Tibial artery (tissue), 4 donors: ENCODE measurements around the gene PRRG4.

Experiments used
- DNase-seq, 2 donors: peaks; one replicate each; pipeline ENCODE4 v3.0.0-alpha.2; 2019
- H3K27ac ChIP-seq, 2 donors: fragments of 200-600 bp; sonication (generic) in 1 of 2; 1 replicate in 1 of 2; 2 replicates in 1 of 2; pipeline ENCODE4 v1.5.1; 2018 to 2019; ENCODE audit warnings: mild to moderate bottlenecking in 1 of 2
- H3K27me3 ChIP-seq, 2 donors: fragments of 200-600 bp; sonication (generic) in 1 of 2; one replicate each; pipeline versions ENCODE4 v1.5.1 to v1.6.0; 2016 to 2019
- H3K36me3 ChIP-seq, 3 donors: fragments of 200-600 bp; sonication (generic) in 2 of 3; one replicate each; pipeline ENCODE4 v1.5.1; 2016 to 2019; ENCODE audit warnings: mild to moderate bottlenecking in 2 of 3
- H3K4me1 ChIP-seq, 4 donors: fragments of 200-600 bp; sonication (generic) in 2 of 4; 1 replicate in 3 of 4; 2 replicates in 1 of 4; pipeline ENCODE4 v1.5.1; 2016 to 2019
- H3K4me3 ChIP-seq, 2 donors: fragments of 200-600 bp; sonication (generic) in 1 of 2; 1 replicate in 1 of 2; 2 replicates in 1 of 2; pipeline ENCODE4 v1.5.1; 2018 to 2019; ENCODE audit warnings: mild to moderate bottlenecking in 2 of 2
- H3K9me3 ChIP-seq, 3 donors: fragments of 200-600 bp; sonication (generic) in 1 of 3; one replicate each; pipeline ENCODE4 v1.5.1; 2016 to 2019
- CTCF ChIP-seq, 2 experiments: fragments of 200-600 bp in 1 of 2; fragments of 450-650 bp in 1 of 2; IDR thresholded peaks; one replicate each; pipeline ENCODE4 v1.5.1; 2017 to 2019; ENCODE audit warnings: antibody characterized with exemption in 2 of 2, mild to moderate bottlenecking in 1 of 2, moderate library complexity in 1 of 2
- intact Hi-C: fragments of 100-400 bp; cut with DNase I; formaldehyde crosslinking; loops from one replicate; pipeline ENCODE4 v1.15.0; 2023; ENCODE audit warnings: low total_unique reads

PRRG4 gene

GRCh38 chr11:32902089-32902665 is 72.5 kb downstream of the PRRG4 start:
- TF ChIP-seq CTCF (IDR thresholded peaks at IDR 0.05) = no peak
- H3K36me3 ChIP-seq = no peaks in the 10 kb centered on the region
- peaks cover 0 to 14% (median 2%) of the 10 kb centered on the region in 4 donors for H3K4me1 ChIP-seq
- no peak overlapping the region for H3K27ac ChIP-seq
- intact Hi-C loops = no loop called here
- no peak overlapping the region for H3K4me3 ChIP-seq
- no peaks in the 10 kb centered on the region for H3K27me3 ChIP-seq
- DNase-seq = no peak
- H3K9me3 ChIP-seq = no peaks in the 10 kb centered on the region

DNA sequence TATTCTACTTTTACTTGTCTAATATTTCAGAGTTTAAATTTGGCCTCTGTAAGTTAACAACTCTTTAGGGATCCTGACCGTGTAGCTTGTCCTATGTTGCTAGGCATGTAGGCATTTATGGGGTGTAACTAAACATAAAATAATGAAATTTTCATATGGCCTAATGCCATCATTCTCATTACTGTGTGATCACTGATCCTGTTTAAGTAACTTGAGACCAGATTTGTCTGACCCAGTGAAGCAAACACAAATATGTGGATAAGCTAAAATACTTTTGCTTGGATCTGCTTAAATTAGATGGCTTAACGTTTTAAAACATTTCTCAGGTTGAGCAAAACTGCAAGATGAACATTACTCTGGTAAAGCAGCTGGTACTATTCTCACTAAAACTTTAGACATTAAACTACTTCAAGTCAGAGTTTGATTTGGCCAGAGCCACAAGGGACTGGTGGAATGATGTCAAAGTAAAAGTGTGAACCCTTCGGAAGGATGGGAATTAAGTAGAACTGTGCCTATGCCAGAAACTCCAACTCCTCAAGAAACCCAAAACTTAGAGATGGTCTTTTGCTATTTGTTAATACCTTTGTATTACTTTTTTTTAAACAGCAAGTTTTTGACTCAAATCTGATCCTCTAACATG is 75.4 kb downstream of the PRRG4 start:
- H3K27me3 ChIP-seq = no peaks in the 10 kb centered on the region
- no peaks in the 10 kb centered on the region for H3K9me3 ChIP-seq
- no peaks in the 10 kb centered on the region for H3K36me3 ChIP-seq
- H3K27ac ChIP-seq = no peak overlapping the region
- intact Hi-C loops = no loop called here
- peaks cover 0 to 14% (median 2%) of the 10 kb centered on the region in 4 donors for H3K4me1 ChIP-seq
- no peak overlapping the region for H3K4me3 ChIP-seq
- TF ChIP-seq CTCF (IDR thresholded peaks at IDR 0.05) = no peak
- DNase-seq = no peak
